Lower lobe of right lung (tissue), 2 donors: ENCODE results near the gene EIF4G2. TPM values are rescaled to one million over a fixed set of nuclear protein-coding genes. Genes with fewer than 3 reads are reported as not detected.

Experiments used
- ATAC-seq, 2 donors: fragments of 200-7000 bp; cut with Tn5 transposase; one replicate each; pipeline ENCODE4 v1.9.1; 2020 to 2022; ENCODE audit warnings: mild to moderate bottlenecking in 2 of 2, moderate library complexity in 2 of 2
- DNase-seq: peaks from one replicate; pipeline ENCODE4 v3.0.0-alpha.2; 2020
- H3K27ac ChIP-seq: fragments of 200-600 bp; one replicate; pipeline ENCODE4 v1.8.0; 2022
- H3K27me3 ChIP-seq: fragments of 200-600 bp; one replicate; pipeline ENCODE4 v1.8.0; 2022; ENCODE audit warnings: low read depth
- H3K36me3 ChIP-seq: fragments of 200-600 bp; one replicate; pipeline ENCODE4 v1.8.0; 2022; ENCODE audit warnings: mild to moderate bottlenecking
- H3K4me1 ChIP-seq: fragments of 200-600 bp; one replicate; pipeline ENCODE4 v1.8.0; 2022
- H3K4me3 ChIP-seq: fragments of 200-600 bp; one replicate; pipeline ENCODE4 v1.8.0; 2022; ENCODE audit warnings: mild to moderate bottlenecking
- H3K9me3 ChIP-seq: fragments of 200-600 bp; one replicate; pipeline ENCODE4 v1.8.0; 2022
- CTCF ChIP-seq: fragments of 200-600 bp; IDR thresholded peaks from one replicate; pipeline ENCODE4 v1.8.0; 2022; ENCODE audit warnings: antibody characterized with exemption, mild to moderate bottlenecking
- intact Hi-C: fragments of 100-400 bp; cut with DNase I; formaldehyde crosslinking; loops from one replicate; pipeline ENCODE4 v1.11.0; 2022
- total RNA-seq: library from RNA; stranded (reverse); fragmentation: NEBNext Ultra II Directional; extraction: Animal tissue kit (Norgen Biotek cat#: 25700); gene quantifications from one replicate; pipeline ENCODE4 v1.2.1, GENCODE V29; 2021
- donor health status: DM: no; HTN: yes; CAD: no; lungs with severe emphysema.

The EIF4G2 gene
- total RNA-seq, 1 donor from 2014 or later: 778 TPM

- H3K4me3 ChIP-seq: peak overlapping the region; percentile 81
- no peaks in the 10 kb centered on the region for H3K27me3 ChIP-seq
- no peak for ATAC-seq
- H3K9me3 ChIP-seq: no peaks in the 10 kb centered on the region
- intact Hi-C loops: no loop called here
- no peak for TF ChIP-seq CTCF
- H3K36me3 ChIP-seq: peaks cover 43% of the 10 kb centered on the region
- DNase-seq: no peak
- H3K27ac ChIP-seq: no peak overlapping the region
- H3K4me1 ChIP-seq: peaks cover 12% of the 10 kb centered on the region
Observed at GRCh38 chr11:10752061-10752460, 56.7 kb downstream of the EIF4G2 start.

GRCh38 chr11:10751581-10751940 lies 57.2 kb downstream of the EIF4G2 start:
- Histone ChIP-seq H3K27ac (peak overlapping the region; percentile 90), H3K27me3 (no peaks in the 10 kb centered on the region), H3K4me3 (peak overlapping the region; percentile 81), H3K36me3 (peaks cover 38% of the 10 kb centered on the region), H3K4me1 (peaks cover 12% of the 10 kb centered on the region), H3K9me3 (no peaks in the 10 kb centered on the region)
- DNase-seq: no peak
- intact Hi-C loops: no loop called here
- no peak for TF ChIP-seq CTCF
- peak; percentile 42 to 44 for ATAC-seq

- Histone ChIP-seq H3K9me3 (no peaks in the 10 kb centered on the region), H3K4me1 (peaks cover 12% of the 10 kb centered on the region), H3K27ac (peak within 1 kb of the TSS; percentile 90), H3K36me3 (peaks cover 32% of the 10 kb centered on the region), H3K27me3 (no peaks in the 10 kb centered on the region), H3K4me3 (peak within 1 kb of the TSS; percentile 81)
- intact Hi-C loops: no loop called here
- ATAC-seq: peak; percentile 98 to 99
- TF ChIP-seq CTCF: peak; percentile 31
- peak; percentile 95 for DNase-seq
Observed at GRCh38 chr11:10750838-10751580, 57.7 kb downstream of the EIF4G2 start, which contains the start of gene CTR9. TSS of gene CTR9 (plus strand) at chr11:10751246. CDS start at chr11:10751413, 167 bp downstream.

- Histone ChIP-seq H3K36me3 (peaks cover 17% of the 10 kb centered on the region), H3K4me3 (no peak overlapping the region), H3K27ac (no peak overlapping the region), H3K4me1 (peaks cover 12% of the 10 kb centered on the region), H3K27me3 (no peaks in the 10 kb centered on the region), H3K9me3 (no peaks in the 10 kb centered on the region)
- TF ChIP-seq CTCF: no peak
- intact Hi-C loops: no loop called here
- no peak for DNase-seq
- no peak for ATAC-seq
Observed at GRCh38 chr11:10749476-10749875, 59.2 kb downstream of the EIF4G2 start.

GRCh38 chr11:10747733-10748132 lies 61.0 kb downstream of the EIF4G2 start:
- peaks cover 11% of the 10 kb centered on the region for H3K4me1 ChIP-seq
- H3K36me3 ChIP-seq: no peaks in the 10 kb centered on the region
- ATAC-seq (no peak), DNase-seq (no peak)
- H3K27me3 ChIP-seq: no peaks in the 10 kb centered on the region
- no peak for TF ChIP-seq CTCF
- no peak overlapping the region for H3K27ac ChIP-seq
- no peak overlapping the region for H3K4me3 ChIP-seq
- intact Hi-C loops: no loop called here
- no peaks in the 10 kb centered on the region for H3K9me3 ChIP-seq

Other genes starting within 250 kb of the EIF4G2 start
- 95.2 TPM for gene LYVE1, start 240.3 kb downstream of the EIF4G2 start, total RNA-seq
- gene IRAG1, start 115.2 kb downstream of the EIF4G2 start, total RNA-seq: 12.9 TPM
- gene CTR9, start 57.7 kb downstream of the EIF4G2 start, total RNA-seq: 30.2 TPM
- gene ZBED5, start 49.1 kb upstream of the EIF4G2 start, total RNA-seq: 45.5 TPM